Left ventricle myocardium inferior (tissue), 1 donor: Measurements from ENCODE around the gene TMEM270. TPM values are rescaled to one million over a fixed set of nuclear protein-coding genes. Genes with fewer than 3 reads are reported as not detected.

ENCODE experiments used
- DNase-seq: peaks from one replicate; pipeline ENCODE4 v3.0.0-alpha.2; 2020
- H3K27ac ChIP-seq: fragments of 200-600 bp; replicated peaks from 2 replicates; pipeline ENCODE4 v1.8.0; 2021
- H3K27me3 ChIP-seq: fragments of 200-600 bp; 2 replicates; pipeline ENCODE4 v1.8.0; 2021; ENCODE audit warnings: low read depth
- H3K36me3 ChIP-seq: fragments of 200-600 bp; 2 replicates; pipeline ENCODE4 v1.8.0; 2021
- H3K4me1 ChIP-seq: fragments of 200-600 bp; 2 replicates; pipeline ENCODE4 v1.8.0; 2021
- H3K4me3 ChIP-seq: fragments of 200-600 bp; 2 replicates; pipeline ENCODE4 v1.8.0; 2021; ENCODE audit warnings: mild to moderate bottlenecking, moderate library complexity
- H3K9me3 ChIP-seq: fragments of 200-600 bp; replicated peaks from 2 replicates; pipeline ENCODE4 v1.8.0; 2021
- CTCF ChIP-seq: fragments of 200-600 bp; IDR thresholded peaks from 2 replicates; pipeline ENCODE4 v1.8.0; 2021; ENCODE audit warnings: antibody characterized with exemption, mild to moderate bottlenecking, borderline replicate concordance
- intact Hi-C: fragments of 100-400 bp; cut with micrococcal nuclease; formaldehyde crosslinking; loops from one replicate; pipeline ENCODE4 v1.11.0; 2022
- total RNA-seq: library from RNA; stranded (reverse); fragmentation: NEBNext Ultra II Directional; extraction: Animal tissue kit (Norgen Biotek cat#: 25700); gene quantifications from one replicate; pipeline ENCODE4 v1.2.1, GENCODE V29; 2021
- donor health status: DM: no; HTN: yes; CAD: no; lungs with severe emphysema.

The TMEM270 gene
- total RNA-seq, 1 donor from 2014 or later, result not detected

- peaks cover 8% of the 10 kb centered on the region for H3K27me3 ChIP-seq
- intact Hi-C loops, result no loop called here
- peaks cover 33% of the 10 kb centered on the region for H3K4me1 ChIP-seq
- no peaks in the 10 kb centered on the region for H3K36me3 ChIP-seq
- TF ChIP-seq CTCF, result no peak
- H3K9me3 ChIP-seq, result no peaks in the 10 kb centered on the region
- no peak for DNase-seq
- H3K27ac ChIP-seq, result no peak overlapping the region
- no peak overlapping the region for H3K4me3 ChIP-seq
Observed at GRCh38 chr7:73872056-73872908, 11.3 kb downstream of the TMEM270 start.

- DNase-seq, result no peak
- H3K27me3 ChIP-seq, result peaks cover 31% of the 10 kb centered on the region
- no peak overlapping the region for H3K4me3 ChIP-seq
- no peak overlapping the region for H3K27ac ChIP-seq
- H3K4me1 ChIP-seq, result peaks cover 38% of the 10 kb centered on the region
- H3K36me3 ChIP-seq, result no peaks in the 10 kb centered on the region
- no peaks in the 10 kb centered on the region for H3K9me3 ChIP-seq
- intact Hi-C loops, result no loop called here
- no peak for TF ChIP-seq CTCF
Observed at GRCh38 chr7:73876361-73876760, 15.4 kb downstream of the TMEM270 start.

- no peaks in the 10 kb centered on the region for H3K9me3 ChIP-seq
- DNase-seq, result no peak
- H3K4me1 ChIP-seq, result peaks cover 38% of the 10 kb centered on the region
- intact Hi-C loops, result no loop called here
- H3K27ac ChIP-seq, result no peak overlapping the region
- no peak for TF ChIP-seq CTCF
- no peak overlapping the region for H3K4me3 ChIP-seq
- H3K27me3 ChIP-seq, result peaks cover 37% of the 10 kb centered on the region
- no peaks in the 10 kb centered on the region for H3K36me3 ChIP-seq
Observed at GRCh38 chr7:73876973-73877372, 16.0 kb downstream of the TMEM270 start.

GRCh38 chr7:73879977-73880681 lies 19.2 kb downstream of the TMEM270 start:
- Histone ChIP-seq H3K4me3 (peak overlapping the region; percentile 23), H3K27ac (peak overlapping the region; percentile 92), H3K27me3 (peaks cover 58% of the 10 kb centered on the region), H3K9me3 (no peaks in the 10 kb centered on the region), H3K4me1 (peaks cover 36% of the 10 kb centered on the region), H3K36me3 (no peaks in the 10 kb centered on the region)
- DNase-seq, result peak; percentile 71
- TF ChIP-seq CTCF, result no peak
- intact Hi-C loops, result loop anchor here (5.0 kb wide), 1 partner anchor 147 kb away; the partner anchor contains the start of gene ELN

GRCh38 chr7:73880755-73881328 lies 19.9 kb downstream of the TMEM270 start:
- Histone ChIP-seq H3K9me3 (no peaks in the 10 kb centered on the region), H3K4me1 (peaks cover 38% of the 10 kb centered on the region), H3K27ac (peak overlapping the region; percentile 92), H3K36me3 (no peaks in the 10 kb centered on the region), H3K4me3 (peak overlapping the region; percentile 23), H3K27me3 (peaks cover 64% of the 10 kb centered on the region)
- intact Hi-C loops, result loop anchor here (5.0 kb wide), 1 partner anchor 146 kb away; the partner anchor contains the start of gene ELN
- no peak for DNase-seq
- no peak for TF ChIP-seq CTCF
